Psoas muscle (tissue), 8 donors: ENCODE data around the gene MLF1. TPM values are rescaled to one million over a fixed set of nuclear protein-coding genes. Genes with fewer than 3 reads are reported as not detected.

Experiments used
- ATAC-seq, 4 donors: fragments of 200-7000 bp; cut with Tn5 transposase; one replicate each; pipeline ENCODE4 v1.9.1; 2020; ENCODE audit warnings: moderate library complexity in 3 of 4, mild to moderate bottlenecking in 2 of 4
- DNase-seq, 2 donors: peaks; one replicate each; pipeline ENCODE4 v3.0.0-alpha.2; 2020
- H3K27ac ChIP-seq: fragments of 200-600 bp; one replicate; pipeline ENCODE4 v1.8.0; 2022
- H3K27me3 ChIP-seq, 3 donors: fragments of 200-600 bp in 1 of 3; one replicate each; pipeline versions ENCODE4 v1.6.1 to v1.8.0; 2013 to 2022; ENCODE audit warnings: low read length in 2 of 3, mild to moderate bottlenecking in 2 of 3, moderate library complexity in 1 of 3; ENCODE audit not compliant: insufficient read depth in 3 of 3
- H3K36me3 ChIP-seq, 2 donors: fragments of 200-600 bp in 1 of 2; one replicate each; pipeline versions ENCODE4 v1.6.1 to v1.8.0; 2013 to 2022; ENCODE audit warnings: low read depth in 1 of 2, mild to moderate bottlenecking in 1 of 2, moderate library complexity in 1 of 2; ENCODE audit not compliant: insufficient read depth in 1 of 2
- H3K4me1 ChIP-seq: fragments of 200-600 bp; one replicate; pipeline ENCODE4 v1.8.0; 2022
- H3K4me3 ChIP-seq: fragments of 200-600 bp; one replicate; pipeline ENCODE4 v1.8.0; 2022; ENCODE audit warnings: mild to moderate bottlenecking
- H3K9me3 ChIP-seq: fragments of 200-600 bp; one replicate; pipeline ENCODE4 v1.8.0; 2022
- WGBS, 3 donors: extraction: QIAGEN DNeasy Blood & Tissue Kit; methylation state at CpG; one replicate each; pipeline versions ENCODE4 v1.1.6 to v1.1.7; 2013; 5-methylcytosine and 5-hydroxymethylcytosine counted together
- intact Hi-C, 2 donors: fragments of 100-400 bp; cut with DNase I; formaldehyde crosslinking; loops; one replicate each; pipeline versions ENCODE4 v1.11.0 to v1.14.2; 2022
- polyA plus RNA-seq, 3 donors: library from polyadenylated mRNA; stranded (reverse); fragments of 200-250 nt; gene quantifications; one replicate each; pipeline ENCODE4 v1.2.3, GENCODE V29; 2013
- total RNA-seq, 4 donors: library from RNA; stranded (reverse); fragmentation: NEBNext Ultra II Directional in 2 of 4; extraction: Animal tissue kit (Norgen Biotek cat#: 25700) in 2 of 4; gene quantifications; one replicate each; pipeline versions ENCODE4 v1.2.1 to v1.2.4, GENCODE V29; 2021 to 2023
- TF ChIP-seq, protein P1 (sequence below): fragments of 200-600 bp; IDR thresholded peaks from one replicate; pipeline ENCODE4 v1.8.0; 2022; ENCODE audit warnings: antibody characterized with exemption
- donor health status: healthy with polysubstance abuse.
- donor health status: DM: no; HTN: no; CAD: no; lungs with moderate emphysema.
- donor health status: Bipolar disorder and iron deficiency.
- donor health status: healthy.
- donor health status: DM: yes; HTN: yes; CAD: no.
- donor health status: DM: no; HTN: no; CAD: no.
- donor health status: DM: no; HTN: no; CAD: no.
- donor health status: DM: yes; HTN: yes; CAD: no.

The MLF1 gene
- total and polyA plus RNA-seq, 7 donors = 4.9 to 117 (median 25.4) TPM

DNA sequence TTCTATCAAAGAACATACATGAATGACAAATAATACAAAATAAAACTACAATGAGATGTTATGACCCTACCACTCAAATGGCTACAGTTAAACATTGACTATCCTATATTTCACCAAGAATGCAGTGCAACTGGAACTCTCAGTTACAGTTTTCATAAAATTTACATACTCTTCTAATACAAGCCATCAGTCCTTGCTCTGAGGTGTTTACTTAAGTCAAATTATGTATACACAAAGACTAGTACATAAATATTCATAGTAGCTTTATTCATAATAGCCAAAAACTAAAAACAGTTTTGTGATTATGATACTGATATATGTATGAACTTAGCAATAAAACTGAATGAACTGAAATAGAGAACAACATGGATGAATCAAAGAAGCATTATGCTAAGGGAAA lies 19.2 kb downstream of the MLF1 start:
- Histone ChIP-seq H3K27me3 (no peaks in the 10 kb centered on the region), H3K36me3 (peaks cover 0 to 10% of the 10 kb centered on the region in 2 donors), H3K9me3 (no peaks in the 10 kb centered on the region), H3K4me1 (no peaks in the 10 kb centered on the region), H3K27ac (no peak overlapping the region), H3K4me3 (no peak overlapping the region)
- ATAC-seq = no peak
- TF ChIP-seq, protein P1, sequence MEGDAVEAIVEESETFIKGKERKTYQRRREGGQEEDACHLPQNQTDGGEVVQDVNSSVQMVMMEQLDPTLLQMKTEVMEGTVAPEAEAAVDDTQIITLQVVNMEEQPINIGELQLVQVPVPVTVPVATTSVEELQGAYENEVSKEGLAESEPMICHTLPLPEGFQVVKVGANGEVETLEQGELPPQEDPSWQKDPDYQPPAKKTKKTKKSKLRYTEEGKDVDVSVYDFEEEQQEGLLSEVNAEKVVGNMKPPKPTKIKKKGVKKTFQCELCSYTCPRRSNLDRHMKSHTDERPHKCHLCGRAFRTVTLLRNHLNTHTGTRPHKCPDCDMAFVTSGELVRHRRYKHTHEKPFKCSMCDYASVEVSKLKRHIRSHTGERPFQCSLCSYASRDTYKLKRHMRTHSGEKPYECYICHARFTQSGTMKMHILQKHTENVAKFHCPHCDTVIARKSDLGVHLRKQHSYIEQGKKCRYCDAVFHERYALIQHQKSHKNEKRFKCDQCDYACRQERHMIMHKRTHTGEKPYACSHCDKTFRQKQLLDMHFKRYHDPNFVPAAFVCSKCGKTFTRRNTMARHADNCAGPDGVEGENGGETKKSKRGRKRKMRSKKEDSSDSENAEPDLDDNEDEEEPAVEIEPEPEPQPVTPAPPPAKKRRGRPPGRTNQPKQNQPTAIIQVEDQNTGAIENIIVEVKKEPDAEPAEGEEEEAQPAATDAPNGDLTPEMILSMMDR = no peak
- DNase-seq = no peak
- intact Hi-C loops = no loop called here

DNA sequence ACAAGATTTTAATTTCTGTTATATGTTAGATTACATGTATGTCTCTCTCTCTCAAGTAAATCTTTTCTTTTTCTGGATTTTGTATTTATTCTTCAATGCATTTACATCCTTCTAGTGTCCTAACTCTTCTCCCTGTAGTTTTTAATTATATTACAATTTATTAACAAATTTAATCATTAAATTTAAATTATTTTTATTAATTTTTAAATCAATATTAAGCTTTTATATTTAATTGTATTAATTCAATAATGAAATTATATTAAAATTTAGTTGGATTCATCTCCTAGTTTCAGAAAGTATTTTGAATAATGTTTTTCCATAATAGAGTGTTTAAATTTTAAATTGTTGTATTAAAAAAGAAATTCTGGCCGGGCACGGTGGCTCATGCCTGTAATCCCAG lies 29.8 kb downstream of the MLF1 start:
- WGBS, 3 donors = 91 to 96% (median 95%) methylated on average over 2 of the region's 2 CpGs
- H3K27ac ChIP-seq = no peak overlapping the region
- intact Hi-C loops = no loop called here
- H3K4me3 ChIP-seq = no peak overlapping the region
- ATAC-seq (no peak), DNase-seq (no peak)
- no peaks in the 10 kb centered on the region for H3K4me1 ChIP-seq
- H3K36me3 ChIP-seq = peaks cover 0 to 69% of the 10 kb centered on the region in 2 donors
- H3K27me3 ChIP-seq = no peaks in the 10 kb centered on the region
- TF ChIP-seq, protein P1 = no peak
- H3K9me3 ChIP-seq = no peaks in the 10 kb centered on the region

DNA sequence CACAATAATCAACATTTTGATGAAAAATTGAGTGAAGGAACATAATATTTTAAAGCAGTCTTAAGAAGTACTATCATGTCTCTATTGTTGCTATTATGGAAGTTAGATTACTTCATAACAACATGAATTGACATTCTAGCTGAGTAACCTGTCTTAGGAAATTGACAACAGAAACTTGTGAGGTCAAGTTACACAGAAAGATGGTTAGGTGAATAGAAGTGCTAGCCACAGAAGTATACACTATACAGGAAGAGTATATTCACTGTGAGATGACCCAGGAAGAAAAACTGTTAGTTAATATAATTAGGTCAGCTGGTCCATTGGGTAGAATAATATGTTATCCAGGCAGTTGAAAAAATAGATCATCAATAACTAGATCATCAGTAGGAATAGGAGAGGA lies 31.2 kb downstream of the MLF1 start:
- intact Hi-C loops = no loop called here
- Histone ChIP-seq H3K4me3 (no peak overlapping the region), H3K36me3 (peaks cover 0 to 77% of the 10 kb centered on the region in 2 donors), H3K4me1 (no peaks in the 10 kb centered on the region), H3K27ac (no peak overlapping the region), H3K27me3 (no peaks in the 10 kb centered on the region), H3K9me3 (no peaks in the 10 kb centered on the region)
- ATAC-seq (no peak), DNase-seq (no peak)
- TF ChIP-seq, protein P1 = no peak

DNA sequence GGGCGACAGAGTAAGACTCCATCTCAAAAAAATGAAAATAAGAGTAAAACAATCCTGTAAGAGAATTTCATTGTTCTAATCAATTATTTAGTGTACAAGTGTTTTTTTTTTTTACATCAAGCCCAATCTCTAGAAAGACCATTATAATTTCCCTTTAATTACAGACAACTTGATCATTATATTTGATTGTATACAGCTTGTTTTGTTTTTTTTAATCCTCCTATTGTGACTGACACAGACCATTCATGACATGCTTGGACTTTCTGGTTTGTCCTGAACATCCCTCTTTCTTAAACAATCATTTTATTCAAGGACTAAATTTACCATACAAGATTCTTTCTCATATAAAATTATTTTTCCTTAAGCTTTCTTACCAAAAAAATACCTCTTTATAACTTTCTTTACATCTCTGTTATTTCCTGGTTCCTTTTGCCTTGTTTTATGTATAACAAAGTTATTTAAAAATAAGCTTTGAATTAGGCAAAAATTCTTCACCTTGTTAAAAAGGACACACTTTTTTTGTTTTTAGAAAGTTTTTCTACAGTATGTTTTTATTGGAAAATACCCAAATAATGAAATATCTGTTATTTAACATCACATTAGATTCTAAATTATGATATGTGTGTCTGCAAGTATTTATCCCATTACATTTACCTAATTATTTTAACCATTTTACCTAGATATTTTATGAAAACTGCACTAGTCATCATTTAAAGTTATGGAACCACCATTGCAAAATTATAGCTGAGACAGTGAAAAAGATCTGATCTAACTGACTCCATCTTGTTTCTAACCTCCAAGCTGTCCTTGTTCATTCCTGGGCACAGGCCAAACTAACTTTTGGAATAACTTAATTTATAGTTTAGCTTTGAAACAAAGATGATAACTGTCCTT lies 47.2 kb downstream of the MLF1 start:
- Histone ChIP-seq H3K9me3 (no peaks in the 10 kb centered on the region), H3K27ac (no peak overlapping the region), H3K36me3 (no peaks in the 10 kb centered on the region), H3K4me3 (no peak overlapping the region), H3K27me3 (no peaks in the 10 kb centered on the region), H3K4me1 (no peaks in the 10 kb centered on the region)
- no peak for ATAC-seq
- WGBS, 3 donors = 52 to 72% (median 69%) methylated on average over 1 of the region's 1 CpG
- TF ChIP-seq, protein P1 = no peak
- DNase-seq = no peak
- intact Hi-C loops = no loop called here

DNA sequence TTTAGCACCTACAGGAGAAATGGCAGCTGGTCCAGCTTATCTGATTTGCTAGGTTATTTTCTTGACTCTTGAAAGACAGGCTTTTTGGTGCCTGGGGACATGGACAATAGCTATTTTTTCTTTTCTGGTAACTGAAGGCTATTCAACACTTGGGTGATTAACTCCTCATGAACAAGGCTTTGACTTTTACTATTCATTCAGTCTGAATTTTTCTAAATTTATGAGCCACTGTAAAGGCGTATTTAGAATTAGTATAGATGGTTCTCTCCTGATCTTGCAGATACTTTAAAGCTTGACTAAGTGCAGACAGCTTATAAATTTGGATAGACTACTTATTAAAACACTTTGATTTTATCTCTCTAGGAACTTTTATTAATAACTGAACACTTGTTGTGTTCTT lies 54.9 kb downstream of the MLF1 start:
- no peak for ATAC-seq
- TF ChIP-seq, protein P1 = no peak

More for the DNA sequence above, 54.9 kb downstream of the MLF1 start:
- Histone ChIP-seq H3K4me1 (no peaks in the 10 kb centered on the region), H3K4me3 (no peak overlapping the region), H3K27ac (no peak overlapping the region), H3K36me3 (no peaks in the 10 kb centered on the region), H3K9me3 (no peaks in the 10 kb centered on the region), H3K27me3 (no peaks in the 10 kb centered on the region)
- DNase-seq = no peak
- WGBS, 3 donors = 0 to 85% (median 50%) methylated on average over 1 of the region's 1 CpG
- intact Hi-C loops = no loop called here
